Measurements from ENCODE around the gene ZSCAN10. TPM values are rescaled to one million over a fixed set of nuclear protein-coding genes. Genes with fewer than 3 reads are reported as not detected.

The ZSCAN10 gene
- total RNA-seq, 1 experiment from 2014 or later: 207 TPM

DNA sequence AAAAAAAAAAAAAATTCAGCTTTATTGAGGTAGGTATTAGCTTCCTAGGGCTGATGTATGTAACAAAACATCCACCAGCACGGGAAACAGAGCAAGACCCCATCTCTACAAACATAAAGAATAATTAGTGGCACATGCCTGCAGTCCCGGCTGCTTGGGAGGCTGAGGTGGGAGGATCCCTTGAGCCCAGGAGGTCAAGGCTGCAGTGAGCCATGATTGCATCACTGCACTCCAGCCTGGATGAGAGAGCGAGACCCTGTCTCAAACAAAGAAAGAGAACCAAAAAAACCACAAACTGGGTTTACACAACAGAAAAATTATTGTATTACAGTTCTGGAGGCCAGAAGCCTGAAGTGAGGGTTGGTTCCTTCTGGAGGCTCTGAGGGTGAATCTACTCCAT is 56.7 kb downstream of the ZSCAN10 start:
- WGBS (ENCODE audit: extremely low coverage, insufficient read length, low lambda C conversion rate): no CpG with 5 or more reads among the region's 3 CpGs
- peaks cover 14 to 23% of the 10 kb centered on the region in 2 experiments for H3K4me1 Mint-ChIP-seq
- Histone ChIP-seq H3K4ac (ENCODE audit: low read depth, low read length) (no peak overlapping the region), H4K8ac (replicated peaks; ENCODE audit: insufficient read length, low read depth, low read length) (no peak overlapping the region), H3K9me3 (ENCODE audit: control insufficient read depth, low read depth, low read length) (no peaks in the 10 kb centered on the region), H3K79me2 (ENCODE audit: insufficient read depth, low read length) (no peaks in the 10 kb centered on the region), H2BK20ac (ENCODE audit: low read depth, low read length, poor library complexity, severe bottlenecking) (no peak overlapping the region), H3K18ac (ENCODE audit: insufficient read length, low read depth, low read length) (no peak overlapping the region), H3K4me1 (ENCODE audit: insufficient read depth, low read length) (no peaks in the 10 kb centered on the region; the same call in 1 of the 2 replicates), H3T11ph (ENCODE audit: low read length) (no peak overlapping the region), H3K27ac (ENCODE audit: insufficient read length, low read depth, low read length) (no peak overlapping the region), H2BK12ac (ENCODE audit: insufficient read length, low read depth, low read length) (no peak overlapping the region), H2BK5ac (ENCODE audit: insufficient read length, low read length) (no peak overlapping the region), H3K27me3 (ENCODE audit: insufficient read depth, low read length) (no peaks in the 10 kb centered on the region), H3K56ac (ENCODE audit: insufficient read length, low read depth, low read length) (no peak overlapping the region), H2BK120ac (ENCODE audit: low read depth, low read length, poor library complexity, severe bottlenecking) (no peak overlapping the region), H3K14ac (ENCODE audit: insufficient read depth, low read length) (no peak overlapping the region), H3K23me2 (ENCODE audit: insufficient read length, low read depth, low read length, poor library complexity, severe bottlenecking) (peaks cover 18% of the 10 kb centered on the region), H4K20me1 (ENCODE audit: control insufficient read depth, insufficient read depth, insufficient read length) (no peaks in the 10 kb centered on the region), H4K5ac (ENCODE audit: insufficient read length, low read depth, low read length) (no peak overlapping the region), H3K4me2 (ENCODE audit: insufficient read depth, insufficient read length, low read length) (no peak overlapping the region), H2AK5ac (ENCODE audit: insufficient read length, low read length) (no peak overlapping the region), H2AFZ (ENCODE audit: low read length) (no peak overlapping the region), H3K23ac (ENCODE audit: insufficient read length, low read depth, low read length) (no peak overlapping the region), H3K79me1 (ENCODE audit: insufficient read depth, low read depth, low read length, poor library complexity, severe bottlenecking) (no peaks in the 10 kb centered on the region), H2BK15ac (ENCODE audit: low read depth, low read length) (no peak overlapping the region), H4K91ac (ENCODE audit: insufficient read length, low read depth, low read length) (no peak overlapping the region), H3K9ac (ENCODE audit: extremely low read depth, insufficient read length, low read length) (no peak overlapping the region)
- no peak for DNase-seq
- no peak for TF ChIP-seq CTCF (conservative IDR thresholded peaks at IDR 0.05)
- no peak overlapping the region; a peak in 1 of 7 replicates for H3K27ac Mint-ChIP-seq
- peaks cover 46% of the 10 kb centered on the region for H3K27me3 Mint-ChIP-seq (ENCODE audit: low read depth)
- H3K4me3 Mint-ChIP-seq: no peak overlapping the region
- H3K9me3 Mint-ChIP-seq: peaks cover 0 to 3% of the 10 kb centered on the region in 2 experiments; a peak in 2 of 5 replicates
- H3K36me3 Mint-ChIP-seq (ENCODE audit: insufficient read depth in 1 of 3, low read depth in 3 of 3): peaks cover 0 to 8% (median 4%) of the 10 kb centered on the region in 3 experiments; a peak in 2 of 7 replicates

Data from H9 (cell line).